Stomach smooth muscle (tissue), 2 donors: ENCODE results near the gene STK24.
"Not testable (repeated sequence)": the region's sequence is repeated elsewhere in the genome, so short reads cannot be mapped to it uniquely, and the experiment has no call there.

Source experiments
- H3K27ac ChIP-seq: one replicate; pipeline ENCODE4 v1.7.0; 2013; ENCODE audit warnings: mild to moderate bottlenecking, low read length, inconsistent platforms
- H3K27me3 ChIP-seq, 2 donors: one replicate each; pipeline ENCODE4 v1.7.0; 2013; ENCODE audit warnings: low read length in 2 of 2; ENCODE audit not compliant: insufficient read depth in 2 of 2, control insufficient read depth in 1 of 2
- H3K36me3 ChIP-seq, 2 donors: one replicate each; pipeline ENCODE4 v1.7.0; 2013; ENCODE audit warnings: low read length in 2 of 2; ENCODE audit not compliant: control insufficient read depth in 2 of 2, insufficient read depth in 2 of 2
- H3K4me1 ChIP-seq: one replicate; pipeline ENCODE4 v1.7.0; 2013; ENCODE audit warnings: low read length; ENCODE audit not compliant: control insufficient read depth, insufficient read depth
- H3K4me3 ChIP-seq, 2 donors: one replicate each; pipeline ENCODE4 v1.7.0; 2013; ENCODE audit warnings: low read length in 2 of 2
- H3K9ac ChIP-seq, 2 donors: one replicate each; pipeline ENCODE4 v1.7.0; 2013; ENCODE audit warnings: low read length in 2 of 2, mild to moderate bottlenecking in 1 of 2
- H3K9me3 ChIP-seq, 2 donors: one replicate each; pipeline ENCODE4 v1.7.0; 2013; ENCODE audit warnings: low read length in 2 of 2; ENCODE audit not compliant: control insufficient read depth in 2 of 2
- donor health status: healthy.
- donor health status: Pancreatic carcinoma.

The STK24 gene

DNA sequence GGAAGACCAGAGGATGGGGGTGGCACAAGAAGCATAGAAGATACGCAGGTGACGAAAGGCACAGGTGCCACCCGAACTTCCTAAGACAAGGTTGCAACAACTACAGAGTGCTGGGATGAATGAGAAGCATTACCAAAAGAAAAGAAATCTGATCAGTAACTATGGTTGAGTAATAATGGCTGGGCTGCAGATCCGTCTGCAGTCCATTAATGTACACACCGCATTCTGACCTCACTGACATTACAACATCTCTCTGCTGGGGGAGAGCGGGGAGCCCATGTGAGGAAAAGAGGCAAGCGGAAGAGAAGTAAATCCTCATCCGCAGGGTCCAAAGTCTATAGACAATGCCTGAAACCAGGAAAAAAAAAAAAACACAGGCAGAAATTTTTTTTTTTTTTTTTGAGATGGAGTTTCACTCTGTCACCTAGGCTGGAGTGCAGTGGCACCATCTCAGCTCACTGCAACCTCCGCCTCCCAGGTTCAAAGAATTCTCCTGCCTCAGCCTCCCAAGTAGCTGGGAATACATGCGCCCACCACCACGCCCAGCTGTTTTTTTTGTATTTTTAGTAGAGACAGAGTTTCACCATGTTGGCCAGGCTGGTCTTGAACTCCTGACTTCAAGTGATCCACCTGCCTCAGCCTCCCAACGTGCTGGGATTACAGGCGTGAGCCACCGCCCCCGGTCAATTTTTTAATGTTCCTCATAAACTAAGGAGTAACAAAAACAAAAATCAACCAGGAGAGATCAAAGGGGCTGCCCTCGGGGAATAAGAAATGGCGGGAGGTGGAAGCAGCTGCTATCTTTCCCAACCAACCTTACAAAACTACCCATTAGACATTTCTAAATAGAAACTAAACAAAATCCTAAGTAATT, 7.2 kb downstream of the STK24 start:
- H3K27me3 ChIP-seq, H3K36me3 ChIP-seq, H3K9me3 ChIP-seq, H3K27ac ChIP-seq, H3K9ac ChIP-seq, H3K4me3 ChIP-seq: not testable (repeated sequence)
- H3K4me1 ChIP-seq: peaks cover 45% of the 10 kb centered on the region

DNA sequence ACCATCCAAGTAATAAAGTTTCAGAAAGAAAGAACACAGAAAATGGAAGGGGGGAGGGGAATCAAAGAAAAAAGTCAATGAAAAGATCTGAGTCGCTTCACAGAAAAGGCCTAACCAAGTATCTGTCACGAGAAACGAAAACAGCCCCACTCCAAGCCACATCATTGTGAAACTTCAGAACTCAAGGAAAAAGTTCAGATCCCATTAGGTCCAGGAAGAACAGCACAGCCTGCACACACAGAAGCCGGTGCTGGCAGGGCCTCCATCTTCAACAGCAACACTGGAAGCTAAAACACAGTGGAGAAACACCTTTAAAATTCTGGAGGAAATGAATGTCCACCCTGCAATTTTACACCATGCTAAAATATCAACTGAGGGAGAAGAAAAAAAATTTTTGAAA, 8.0 kb downstream of the STK24 start:
- H3K27me3 ChIP-seq: no peaks in the 10 kb centered on the region
- no peak overlapping the region for H3K9ac ChIP-seq
- H3K9me3 ChIP-seq: no peaks in the 10 kb centered on the region
- peaks cover 49% of the 10 kb centered on the region for H3K4me1 ChIP-seq
- H3K36me3 ChIP-seq: no peaks in the 10 kb centered on the region
- no peak overlapping the region for H3K4me3 ChIP-seq
- H3K27ac ChIP-seq: no peak overlapping the region

GRCh38 chr13:98567140-98567539, 9.8 kb downstream of the STK24 start:
- H3K4me3 ChIP-seq: no peak overlapping the region
- no peaks in the 10 kb centered on the region for H3K36me3 ChIP-seq
- H3K9ac ChIP-seq: no peak overlapping the region
- peaks cover 44% of the 10 kb centered on the region for H3K4me1 ChIP-seq
- no peaks in the 10 kb centered on the region for H3K27me3 ChIP-seq
- no peak overlapping the region for H3K27ac ChIP-seq
- H3K9me3 ChIP-seq: no peaks in the 10 kb centered on the region

GRCh38 chr13:98565726-98566565, 11.0 kb downstream of the STK24 start:
- peak overlapping the region; percentile 16 to 52 for H3K4me3 ChIP-seq
- no peaks in the 10 kb centered on the region for H3K36me3 ChIP-seq
- H3K4me1 ChIP-seq: peaks cover 40% of the 10 kb centered on the region
- H3K27ac ChIP-seq: no peak overlapping the region
- no peaks in the 10 kb centered on the region for H3K27me3 ChIP-seq
- peak overlapping the region in 1 of 2 donors; percentile 37 for H3K9ac ChIP-seq
- no peaks in the 10 kb centered on the region for H3K9me3 ChIP-seq

GRCh38 chr13:98564204-98564603, 12.7 kb downstream of the STK24 start:
- H3K9ac ChIP-seq: no peak overlapping the region
- H3K27ac ChIP-seq: no peak overlapping the region
- H3K4me1 ChIP-seq: peaks cover 38% of the 10 kb centered on the region
- no peaks in the 10 kb centered on the region for H3K27me3 ChIP-seq
- H3K9me3 ChIP-seq: no peaks in the 10 kb centered on the region
- H3K4me3 ChIP-seq: no peak overlapping the region
- H3K36me3 ChIP-seq: no peaks in the 10 kb centered on the region

- H3K4me1 ChIP-seq: peaks cover 41% of the 10 kb centered on the region
- no peaks in the 10 kb centered on the region for H3K36me3 ChIP-seq
- peak overlapping the region; percentile 35 to 36 for H3K4me3 ChIP-seq
- H3K27me3 ChIP-seq: no peaks in the 10 kb centered on the region
- H3K9ac ChIP-seq: no peak overlapping the region
- H3K27ac ChIP-seq: no peak overlapping the region
- H3K9me3 ChIP-seq: no peaks in the 10 kb centered on the region
Measured at GRCh38 chr13:98563071-98563470, 13.8 kb downstream of the STK24 start.

DNA sequence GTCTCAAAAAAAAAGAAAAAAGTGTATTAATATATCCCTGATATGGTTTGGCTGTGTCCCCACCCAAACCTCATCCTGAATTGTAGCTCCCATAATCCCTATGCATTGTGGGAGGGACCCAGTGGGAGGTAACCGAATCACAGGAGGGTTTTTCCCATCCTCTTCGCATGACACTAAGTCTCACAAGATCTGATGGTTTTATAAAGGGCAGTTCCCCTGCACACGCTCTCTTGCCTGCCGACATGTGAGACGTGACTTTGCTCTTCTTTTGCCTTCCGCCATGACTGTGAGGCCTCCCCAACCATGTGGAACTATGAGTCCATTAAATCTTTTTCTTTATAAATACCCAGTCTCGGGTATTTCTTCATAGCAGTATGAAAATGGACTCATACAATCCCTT, 17.7 kb downstream of the STK24 start:
- H3K9ac ChIP-seq: no peak overlapping the region
- no peaks in the 10 kb centered on the region for H3K36me3 ChIP-seq
- H3K4me3 ChIP-seq: no peak overlapping the region
- H3K4me1 ChIP-seq: peaks cover 29% of the 10 kb centered on the region
- H3K27ac ChIP-seq: no peak overlapping the region
- no peaks in the 10 kb centered on the region for H3K9me3 ChIP-seq
- H3K27me3 ChIP-seq: no peaks in the 10 kb centered on the region

DNA sequence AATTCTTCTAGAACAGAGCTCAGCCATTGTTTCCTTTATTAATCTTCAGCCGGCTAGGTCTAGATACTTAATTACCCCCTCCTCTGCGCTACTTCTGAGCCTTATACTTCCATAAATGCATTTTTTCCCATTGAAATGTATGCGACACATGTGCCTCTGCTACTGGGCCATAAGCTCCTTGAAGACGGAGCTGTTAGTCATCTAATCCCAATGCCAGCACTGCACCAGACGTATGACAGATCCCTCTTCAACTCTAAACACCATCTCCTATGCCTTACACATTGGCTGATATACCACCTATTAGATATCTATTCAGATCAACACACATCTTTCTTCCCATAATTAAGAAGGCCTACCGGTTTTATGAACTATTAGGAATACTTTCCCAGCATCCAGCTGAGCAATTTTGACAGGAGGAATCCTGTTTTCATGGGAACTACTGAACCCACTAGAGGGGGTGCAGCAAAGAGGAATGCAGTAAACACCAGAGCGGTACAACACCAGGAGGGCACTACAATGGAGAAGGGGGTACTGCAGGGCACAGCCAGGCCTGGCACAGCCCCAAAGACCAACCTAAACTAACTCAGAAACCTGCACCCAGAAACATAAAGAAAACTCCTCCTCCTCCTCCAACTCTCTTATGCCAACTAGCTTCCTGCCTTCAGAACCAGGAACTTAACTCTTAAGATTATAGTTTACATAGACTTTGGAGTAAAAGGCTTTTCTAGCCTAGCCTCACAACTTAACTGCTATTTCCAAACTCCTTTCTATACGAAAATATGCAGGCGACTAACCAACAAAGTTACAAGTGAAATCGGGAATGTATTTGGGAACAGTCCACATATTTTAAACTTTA, 18.7 kb downstream of the STK24 start:
- H3K27ac ChIP-seq: no peak overlapping the region
- no peaks in the 10 kb centered on the region for H3K9me3 ChIP-seq
- H3K4me3 ChIP-seq: no peak overlapping the region
- H3K27me3 ChIP-seq: no peaks in the 10 kb centered on the region
- no peak overlapping the region for H3K9ac ChIP-seq
- no peaks in the 10 kb centered on the region for H3K36me3 ChIP-seq
- peaks cover 32% of the 10 kb centered on the region for H3K4me1 ChIP-seq

DNA sequence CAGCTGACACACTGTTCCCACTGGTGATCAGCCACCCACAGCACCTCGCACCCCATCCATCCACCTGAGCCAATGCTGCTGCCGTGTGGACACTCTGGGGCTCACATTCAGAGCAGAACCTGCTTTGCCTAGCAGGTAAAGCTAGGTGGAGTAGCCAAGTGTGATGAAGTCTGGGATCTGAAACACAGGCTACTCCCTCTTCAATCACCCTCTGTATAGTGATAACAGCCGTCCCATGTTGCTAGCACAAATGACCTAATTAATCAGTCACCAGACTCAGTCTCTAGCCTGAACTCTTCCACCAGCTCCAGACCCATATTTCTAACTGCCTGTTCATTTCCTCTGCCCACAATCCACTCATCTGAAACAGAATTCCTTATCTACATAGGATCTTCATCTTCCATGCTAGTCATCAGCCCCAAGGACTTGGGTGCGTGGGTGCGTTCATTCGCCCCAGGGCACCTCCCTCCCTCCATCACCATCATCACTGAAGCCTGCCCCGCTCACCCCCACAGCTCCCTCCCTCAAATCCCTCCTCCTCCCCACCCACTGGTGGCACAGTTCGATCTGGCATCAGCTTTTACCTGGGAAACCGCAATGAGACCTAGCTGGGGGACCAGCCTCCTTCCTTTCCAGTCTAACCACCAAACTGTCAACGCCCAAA, 19.8 kb downstream of the STK24 start:
- H3K9ac ChIP-seq: no peak overlapping the region
- no peak overlapping the region for H3K4me3 ChIP-seq
- H3K27ac ChIP-seq: no peak overlapping the region
- H3K9me3 ChIP-seq: no peaks in the 10 kb centered on the region
- no peaks in the 10 kb centered on the region for H3K36me3 ChIP-seq
- H3K27me3 ChIP-seq: no peaks in the 10 kb centered on the region
- H3K4me1 ChIP-seq: peaks cover 33% of the 10 kb centered on the region
